H1 (cell line): ENCODE measurements around the gene FLCN. TPM values are rescaled to one million over a fixed set of nuclear protein-coding genes. Genes with fewer than 3 reads are reported as not detected.

Source experiments
- CTCF ChIA-PET: fragments of 300-600 bp; sonication (Branson Sonifier 250); formaldehyde crosslinking; loops from one replicate; lab custom pipeline; 2021; ENCODE audit not compliant: partially characterized antibody; lab: Charles Lee
- POLR2A ChIA-PET: fragments of 300-600 bp; sonication (Branson Sonifier 250); formaldehyde crosslinking; loops from one replicate; lab custom pipeline; 2021; ENCODE audit warnings: inconsistent platforms; ENCODE audit not compliant: partially characterized antibody; lab: Charles Lee
- DNase-seq, 2 experiments: peaks; one replicate each; pipeline versions ENCODE4 v3.0.0 to v3.0.0-alpha.2; 2010 to 2022; ENCODE audit warnings: low spot score in 2 of 2, low read depth in 1 of 2, mixed read lengths in 1 of 2
- FAIRE-seq: peaks from 2 replicates; lab custom pipeline; 2011; peaks lifted over from hg19 to GRCh38; lab: Jason Lieb, UNC
- H2AFZ ChIP-seq: 2 replicates; pipeline ENCODE4 v1.8.1; 2012; ENCODE audit warnings: low read length, inconsistent platforms
- H2AK5ac ChIP-seq: 2 replicates; pipeline ENCODE4 v1.6.1; 2013; ENCODE audit warnings: low read depth, low read length
- H2BK120ac ChIP-seq: replicated peaks from 2 replicates; pipeline ENCODE3; 2013; ENCODE audit warnings: low read depth, low read length, inconsistent platforms
- H2BK12ac ChIP-seq: 2 replicates; pipeline ENCODE4 v1.6.1; 2013; ENCODE audit warnings: low read depth, low read length
- H2BK15ac ChIP-seq: 2 replicates; pipeline ENCODE4 v1.6.1; 2013; ENCODE audit warnings: low read length
- H2BK20ac ChIP-seq: 2 replicates; pipeline ENCODE4 v1.6.1; 2013; ENCODE audit warnings: low read length
- H2BK5ac ChIP-seq: 2 replicates; pipeline ENCODE4 v1.6.1; 2013; ENCODE audit warnings: low read depth, low read length
- H3K14ac ChIP-seq: 2 replicates; pipeline ENCODE4 v1.6.1; 2013; ENCODE audit warnings: inconsistent platforms; ENCODE audit not compliant: insufficient read length
- H3K18ac ChIP-seq: 2 replicates; pipeline ENCODE4 v1.6.1; 2013; ENCODE audit warnings: low read length; ENCODE audit errors: extremely low read depth
- H3K23ac ChIP-seq: 2 replicates; pipeline ENCODE4 v1.6.1; 2013; ENCODE audit warnings: inconsistent platforms; ENCODE audit not compliant: insufficient read length
- H3K23me2 ChIP-seq: 2 replicates; pipeline ENCODE4 v1.6.1; 2013; ENCODE audit warnings: low read depth, low read length
- H3K27ac ChIP-seq: 2 replicates; pipeline ENCODE4 v1.6.1; 2011; ENCODE audit warnings: low read depth, low read length, inconsistent platforms
- H3K27me3 ChIP-seq, 4 experiments: replicated peaks in 1 of 4; 1 replicate in 1 of 4; 2 replicates in 3 of 4; pipeline versions ENCODE4 v1.6.1 to v1.8.1; 2011 to 2013; ENCODE audit warnings: low read length in 3 of 4, mild to moderate bottlenecking in 3 of 4, inconsistent platforms in 2 of 4, mixed read lengths in 2 of 4, moderate library complexity in 1 of 4; ENCODE audit not compliant: control insufficient read depth in 3 of 4, insufficient read depth in 3 of 4; ENCODE audit errors: extremely low read depth in 1 of 4
- H3K36me3 ChIP-seq, 4 experiments: 2 replicates each; pipeline versions ENCODE4 v1.6.1 to v1.8.1; 2011 to 2013; ENCODE audit warnings: mild to moderate bottlenecking in 4 of 4, low read length in 3 of 4, moderate library complexity in 2 of 4, control low read depth in 1 of 4, inconsistent platforms in 1 of 4; ENCODE audit not compliant: insufficient read depth in 4 of 4, control insufficient read depth in 2 of 4
- H3K4ac ChIP-seq: replicated peaks from 2 replicates; pipeline ENCODE3; 2013; ENCODE audit warnings: low read length, low read depth, mixed read lengths, inconsistent platforms; ENCODE audit not compliant: insufficient read length
- H3K4me1 ChIP-seq, 4 experiments: replicated peaks in 1 of 4; 1 replicate in 1 of 4; 2 replicates in 3 of 4; pipeline versions ENCODE4 v1.6.1 to v1.8.1; 2011 to 2013; ENCODE audit warnings: low read length in 3 of 4, inconsistent platforms in 2 of 4, mixed read lengths in 1 of 4; ENCODE audit not compliant: insufficient read depth in 4 of 4, control insufficient read depth in 3 of 4
- H3K4me2 ChIP-seq, 2 experiments: 2 replicates each; pipeline versions ENCODE4 v1.6.1 to v1.8.1; 2011 to 2013; ENCODE audit warnings: low read depth in 2 of 2, low read length in 2 of 2, control low read depth in 1 of 2, inconsistent platforms in 1 of 2, mild to moderate bottlenecking in 1 of 2; ENCODE audit not compliant: insufficient read depth in 1 of 2
- H3K4me3 ChIP-seq, 4 experiments: fragments of 200-600, 300-600 bp in 1 of 4; sonication (generic), shearing (Covaris generic), sonication (Bioruptor Twin) in 1 of 4; 2 replicates each; pipeline versions ENCODE4 v1.5.1 to v1.8.1; 2011 to 2016; ENCODE audit warnings: low read length in 4 of 4, low read depth in 3 of 4, control low read depth in 2 of 4, inconsistent platforms in 2 of 4, mild to moderate bottlenecking in 2 of 4, mixed read lengths in 1 of 4, moderate library complexity in 1 of 4; ENCODE audit not compliant: insufficient read depth in 2 of 4; ENCODE audit errors: extremely low read depth in 1 of 4
- H3K56ac ChIP-seq: replicated peaks from 2 replicates; pipeline ENCODE3; 2013; ENCODE audit warnings: low read depth, mild to moderate bottlenecking, mixed read lengths, low read length, inconsistent platforms; ENCODE audit not compliant: insufficient read length
- H3K79me1 ChIP-seq: 2 replicates; pipeline ENCODE4 v1.6.1; 2013; ENCODE audit warnings: low read depth, low read length, control low read depth
- H3K79me2 ChIP-seq, 2 experiments: 2 replicates each; pipeline versions ENCODE4 v1.6.1 to v1.8.1; 2012 to 2013; ENCODE audit warnings: low read length in 2 of 2, mild to moderate bottlenecking in 2 of 2, inconsistent platforms in 1 of 2; ENCODE audit not compliant: insufficient read depth in 2 of 2, control insufficient read depth in 1 of 2
- H3K9ac ChIP-seq, 4 experiments: replicated peaks in 1 of 4; 1 replicate in 1 of 4; 2 replicates in 3 of 4; pipeline versions ENCODE4 v1.6.1 to v1.8.1; 2011 to 2013; ENCODE audit warnings: low read depth in 3 of 4, low read length in 3 of 4, control low read depth in 2 of 4, mild to moderate bottlenecking in 2 of 4, moderate library complexity in 2 of 4, inconsistent platforms in 1 of 4; ENCODE audit errors: extremely low read depth in 1 of 4
- H3K9me3 ChIP-seq, 2 experiments: 2 replicates each; pipeline versions ENCODE4 v1.6.1 to v1.8.1; 2012 to 2013; ENCODE audit warnings: mild to moderate bottlenecking in 2 of 2, moderate library complexity in 2 of 2, control low read depth in 1 of 2, inconsistent platforms in 1 of 2, low read depth in 1 of 2, low read length in 1 of 2, mixed read lengths in 1 of 2; ENCODE audit not compliant: insufficient read depth in 2 of 2
- H4K20me1 ChIP-seq, 2 experiments: replicated peaks in 1 of 2; 2 replicates each; pipeline versions ENCODE3 to v1.8.1; 2011 to 2013; ENCODE audit warnings: inconsistent platforms in 2 of 2, low read length in 2 of 2, mild to moderate bottlenecking in 1 of 2; ENCODE audit not compliant: insufficient read depth in 2 of 2, control insufficient read depth in 1 of 2
- H4K5ac ChIP-seq: 2 replicates; pipeline ENCODE4 v1.6.1; 2013; ENCODE audit warnings: low read length, low read depth, mixed read lengths, inconsistent platforms; ENCODE audit not compliant: insufficient read length
- H4K8ac ChIP-seq: 2 replicates; pipeline ENCODE4 v1.8.0; 2013; ENCODE audit warnings: mild to moderate bottlenecking, moderate library complexity, low read length, inconsistent platforms; ENCODE audit not compliant: insufficient read depth; ENCODE audit errors: extremely low read depth
- H4K91ac ChIP-seq: replicated peaks from 2 replicates; pipeline ENCODE3; 2013; ENCODE audit warnings: low read length, mixed read lengths, inconsistent platforms; ENCODE audit not compliant: insufficient read length
- BACH1 ChIP-seq: IDR thresholded peaks from 2 replicates; pipeline ENCODE4 v1.6.1; 2012; ENCODE audit warnings: low read length, improper control_type of control experiment
- CHD2 ChIP-seq: IDR thresholded peaks from 2 replicates; pipeline ENCODE4 v1.6.1; 2012; ENCODE audit warnings: low read length, improper control_type of control experiment
- CTBP2 ChIP-seq: IDR thresholded peaks from 2 replicates; pipeline ENCODE4 v1.7.0; 2011; ENCODE audit warnings: borderline replicate concordance, mild to moderate bottlenecking, moderate library complexity, mixed read lengths, low read length; ENCODE audit not compliant: insufficient read depth, insufficient read length
- FOSL1 ChIP-seq: IDR thresholded peaks from 2 replicates; pipeline ENCODE4 v1.6.1; 2011; ENCODE audit warnings: mild to moderate bottlenecking, low read depth, low read length, moderate library complexity; ENCODE audit not compliant: insufficient read depth
- JUN ChIP-seq: IDR thresholded peaks from 2 replicates; pipeline ENCODE4 v1.6.1; 2011; ENCODE audit warnings: low read depth, mild to moderate bottlenecking, improper control_type of control experiment, low read length
- SP2 ChIP-seq: IDR thresholded peaks from 2 replicates; pipeline ENCODE4 v1.6.1; 2012; ENCODE audit warnings: mild to moderate bottlenecking, low read length, inconsistent platforms
- WGBS, 2 experiments: shearing (Covaris generic) in 1 of 2; methylation state at CpG; one replicate each; pipeline versions ENCODE4 v1.1.6 to v1.1.7; 2013 to 2015; ENCODE audit warnings: low lambda C conversion rate in 2 of 2, mixed read lengths in 2 of 2, inconsistent platforms in 1 of 2, low coverage in 1 of 2, missing lambda C conversion rate in 1 of 2; ENCODE audit not compliant: insufficient replicate concordance in 2 of 2, insufficient coverage in 1 of 2, insufficient read length in 1 of 2; ENCODE audit errors: extremely low coverage in 1 of 2, missing lambda C conversion rate in 1 of 2; 5-methylcytosine and 5-hydroxymethylcytosine counted together
- long read RNA-seq, 2 experiments: library from RNA in 1 of 2; library from capped mRNA in 1 of 2; stranded (forward); transcript quantifications; one replicate each; pipeline ENCODE4 v2.0.0, GENCODE V29; 2021; ENCODE audit warnings: inconsistent platforms in 1 of 2
- polyA minus RNA-seq, 3 experiments: library from RNA; depleted of rRNA, polyadenylated mRNA; stranded (reverse); fragments of >200 nt; gene quantifications; 1 replicate in 2 of 3; 2 replicates in 1 of 3; pipeline ENCODE4 v1.2.3, GENCODE V29; 2011
- polyA plus RNA-seq, 7 experiments: library from polyadenylated mRNA; depleted of rRNA in 3 of 7; stranded (reverse) in 5 of 7; unstranded in 2 of 7; fragments of >200 nt in 5 of 7; fragments of 200-250 nt in 2 of 7; gene quantifications; 1 replicate in 5 of 7; 2 replicates in 1 of 7; 4 replicates in 1 of 7; pipeline versions ENCODE4 v1.2.1 to v1.2.3, GENCODE V29; 2011 to 2013; ENCODE audit warnings: missing spikeins in 2 of 7, mixed read lengths in 2 of 7
- total RNA-seq: library from RNA; stranded (reverse); fragmentation: NEBNext Ultra II Directional; extraction: Animal tissue kit (Norgen Biotek cat#: 25700); gene quantifications from 2 replicates; pipeline ENCODE4 v1.2.1, GENCODE V29; 2021

The FLCN gene, protein sequence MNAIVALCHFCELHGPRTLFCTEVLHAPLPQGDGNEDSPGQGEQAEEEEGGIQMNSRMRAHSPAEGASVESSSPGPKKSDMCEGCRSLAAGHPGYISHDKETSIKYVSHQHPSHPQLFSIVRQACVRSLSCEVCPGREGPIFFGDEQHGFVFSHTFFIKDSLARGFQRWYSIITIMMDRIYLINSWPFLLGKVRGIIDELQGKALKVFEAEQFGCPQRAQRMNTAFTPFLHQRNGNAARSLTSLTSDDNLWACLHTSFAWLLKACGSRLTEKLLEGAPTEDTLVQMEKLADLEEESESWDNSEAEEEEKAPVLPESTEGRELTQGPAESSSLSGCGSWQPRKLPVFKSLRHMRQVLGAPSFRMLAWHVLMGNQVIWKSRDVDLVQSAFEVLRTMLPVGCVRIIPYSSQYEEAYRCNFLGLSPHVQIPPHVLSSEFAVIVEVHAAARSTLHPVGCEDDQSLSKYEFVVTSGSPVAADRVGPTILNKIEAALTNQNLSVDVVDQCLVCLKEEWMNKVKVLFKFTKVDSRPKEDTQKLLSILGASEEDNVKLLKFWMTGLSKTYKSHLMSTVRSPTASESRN
- total RNA-seq (34.0 and 34.6 TPM in 2 replicates), polyA plus RNA-seq (2011; rRNA removed) (15.6 and 20.8 TPM in 2 replicates), polyA minus RNA-seq (2011; rRNA and poly(A)+ RNA removed) (39.5 and 40.0 TPM in 2 replicates)
- polyA plus RNA-seq (2011; cell fraction: cytosol; rRNA removed): 18.4 TPM
- polyA plus RNA-seq (2011; cell fraction: nucleus; rRNA removed): 29.1 TPM
- 22.5 to 32.6 TPM (median 26.9 TPM) in 4 replicates for polyA plus RNA-seq (2012, experiment 1 of 2)
- 21.7 TPM for polyA plus RNA-seq (2012, experiment 2 of 2)
- 11.7 TPM for polyA plus RNA-seq (2013, experiment 1 of 2)
- polyA plus RNA-seq (2013, experiment 2 of 2): 10.4 TPM
- polyA minus RNA-seq (2011; cell fraction: cytosol; rRNA and poly(A)+ RNA removed): 21.7 TPM
- 35.8 TPM for polyA minus RNA-seq (2011; cell fraction: nucleus; rRNA and poly(A)+ RNA removed)
- long read RNA-seq, experiment 1, partial matches to known transcripts: 1 of 2 reads
- long read RNA-seq, experiment 1, other reads (novel, unspliced or antisense): 1 of 2 reads
- long read RNA-seq, experiment 2, partial matches to known transcripts: 0 of 2 reads
- long read RNA-seq, experiment 2, other reads (novel, unspliced or antisense): 1 of 2 reads

- Histone ChIP-seq H2BK5ac (peak within 1 kb of the TSS; percentile 100), H3K27me3 (no peaks in the 10 kb centered on the region), H2BK15ac (peak within 1 kb of the TSS; percentile 99; the same call in 1 of the 2 replicates), H3K79me1 (peaks cover 16% of the 10 kb centered on the region), H4K91ac (peak within 1 kb of the TSS; percentile 100), H3K4me2 (peak within 1 kb of the TSS; percentile 95 to 100), H3K9ac (peak within 1 kb of the TSS; percentile 46 to 100 (median 98)), H2AFZ (peak within 1 kb of the TSS; percentile 100), H3K9me3 (no peaks in the 10 kb centered on the region), H3K27ac (peak within 1 kb of the TSS; percentile 100), H2BK12ac (peak within 1 kb of the TSS; percentile 100), H2BK20ac (peak within 1 kb of the TSS; percentile 97; the same call in 1 of the 2 replicates), H4K5ac (peak within 1 kb of the TSS; percentile 100), H3K79me2 (peaks cover 7 to 35% of the 10 kb centered on the region in 2 experiments; a peak in 3 of 4 replicates), H3K36me3 (peaks cover 0 to 5% (median 3%) of the 10 kb centered on the region in 4 experiments; a peak in 4 of 8 replicates), H3K23me2 (peaks cover 9% of the 10 kb centered on the region), H4K20me1 (peaks cover 8 to 15% of the 10 kb centered on the region in 2 experiments), H3K56ac (peak within 1 kb of the TSS; percentile 100), H3K23ac (no peak within 1 kb of the TSS), H3K14ac (no peak within 1 kb of the TSS), H3K4ac (no peak within 1 kb of the TSS), H3K4me1 (peaks cover 2 to 10% (median 5%) of the 10 kb centered on the region in 4 experiments; a peak in 5 of 7 replicates), H3K18ac (peak within 1 kb of the TSS; percentile 99), H2AK5ac (no peak within 1 kb of the TSS), H2BK120ac (peak within 1 kb of the TSS; percentile 99), H4K8ac (peak within 1 kb of the TSS; percentile 99; the same call in 1 of the 2 replicates), H3K4me3 (peak within 1 kb of the TSS; percentile 79 to 97 (median 94))
- CTCF ChIA-PET: no interaction called here
- POLR2A ChIA-PET: interaction anchor here (0.7 to 1.7 kb wide), 5 partner anchors 8 to 343 kb away, joined by 3 to 7 read pairs (median 4); partner anchors contain the start of gene COPS3
- peak in 1 of 2 experiments; percentile 90 for DNase-seq
- 2% methylated on average over 51 of the region's 53 CpGs; no CpG with 5 or more reads in 1 of the 2 experiments for WGBS, 2 experiments
- no peak for FAIRE-seq
- TF ChIP-seq FOSL1 (no peak), CTBP2 (no peak), BACH1 (peak; percentile 90; the same call in 1 of the 2 replicates), CHD2 (no peak), JUN (no peak), SP2 (no peak)
These were observed at the start of gene FLCN for GRCh38 chr17:17237026-17237799. Gene FLCN, minus strand, starts transcription at chr17:17237168. Its CDS starts 9,031 bp downstream, at chr17:17228137.
